ENCODE measurements around the gene DNMT3L.

GRCh38 chr21:44286716-44287632 is 25.3 kb upstream of the DNMT3L start:
- TF ChIP-seq, protein P1, sequence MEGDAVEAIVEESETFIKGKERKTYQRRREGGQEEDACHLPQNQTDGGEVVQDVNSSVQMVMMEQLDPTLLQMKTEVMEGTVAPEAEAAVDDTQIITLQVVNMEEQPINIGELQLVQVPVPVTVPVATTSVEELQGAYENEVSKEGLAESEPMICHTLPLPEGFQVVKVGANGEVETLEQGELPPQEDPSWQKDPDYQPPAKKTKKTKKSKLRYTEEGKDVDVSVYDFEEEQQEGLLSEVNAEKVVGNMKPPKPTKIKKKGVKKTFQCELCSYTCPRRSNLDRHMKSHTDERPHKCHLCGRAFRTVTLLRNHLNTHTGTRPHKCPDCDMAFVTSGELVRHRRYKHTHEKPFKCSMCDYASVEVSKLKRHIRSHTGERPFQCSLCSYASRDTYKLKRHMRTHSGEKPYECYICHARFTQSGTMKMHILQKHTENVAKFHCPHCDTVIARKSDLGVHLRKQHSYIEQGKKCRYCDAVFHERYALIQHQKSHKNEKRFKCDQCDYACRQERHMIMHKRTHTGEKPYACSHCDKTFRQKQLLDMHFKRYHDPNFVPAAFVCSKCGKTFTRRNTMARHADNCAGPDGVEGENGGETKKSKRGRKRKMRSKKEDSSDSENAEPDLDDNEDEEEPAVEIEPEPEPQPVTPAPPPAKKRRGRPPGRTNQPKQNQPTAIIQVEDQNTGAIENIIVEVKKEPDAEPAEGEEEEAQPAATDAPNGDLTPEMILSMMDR (IDR thresholded peaks at IDR 0.05), result no peak
- no peak for TF ChIP-seq ZFX (IDR thresholded peaks at IDR 0.05; ENCODE audit: borderline replicate concordance)
